ENCODE results near the gene HDAC4.

Gene HDAC4

GRCh38 chr2:239396881-239397681, 3.7 kb downstream of the HDAC4 start:
- ATAC-seq: no peak

DNA sequence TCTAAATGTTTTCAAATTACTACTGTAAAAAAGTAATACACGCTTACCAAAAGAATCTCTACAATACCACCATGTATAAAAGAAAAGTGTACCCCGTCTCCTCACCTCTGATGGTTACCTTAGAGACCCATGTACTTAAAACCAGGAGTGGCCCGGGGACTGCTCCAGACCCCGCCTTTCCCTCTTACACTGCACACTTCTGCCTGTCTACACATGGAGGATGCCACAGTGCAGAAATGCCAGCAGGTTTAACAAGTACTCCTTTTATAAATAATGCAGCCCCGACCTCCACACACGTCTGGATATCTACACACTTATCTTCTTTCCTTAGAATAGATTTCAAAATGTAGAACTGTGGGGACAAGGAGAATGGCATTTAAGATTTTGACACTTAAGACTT, 5.3 kb downstream of the HDAC4 start:
- ATAC-seq: no peak

DNA sequence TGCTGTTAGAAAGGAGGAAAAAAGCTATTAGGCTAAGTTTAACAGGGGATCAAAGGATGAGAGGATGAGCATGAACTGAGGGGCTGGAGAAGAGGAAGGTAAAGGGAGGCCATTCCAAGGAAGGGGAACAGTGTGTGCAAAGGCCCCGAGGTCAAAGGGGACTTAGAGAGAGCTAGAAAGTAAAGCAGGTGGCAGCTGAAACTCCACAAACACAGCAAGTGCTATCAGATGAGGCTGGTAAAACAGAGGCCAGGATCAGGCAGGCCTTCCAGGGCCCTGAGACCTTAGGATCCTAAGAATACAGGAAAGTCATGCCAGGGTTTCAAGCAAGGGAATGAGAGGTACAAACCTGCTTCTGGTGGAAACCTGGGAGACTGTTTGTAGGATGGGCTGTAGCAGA, 5.8 kb downstream of the HDAC4 start:
- ATAC-seq: no peak

- no peak for ATAC-seq
Measured at GRCh38 chr2:239394346-239394945, 6.4 kb downstream of the HDAC4 start.

DNA sequence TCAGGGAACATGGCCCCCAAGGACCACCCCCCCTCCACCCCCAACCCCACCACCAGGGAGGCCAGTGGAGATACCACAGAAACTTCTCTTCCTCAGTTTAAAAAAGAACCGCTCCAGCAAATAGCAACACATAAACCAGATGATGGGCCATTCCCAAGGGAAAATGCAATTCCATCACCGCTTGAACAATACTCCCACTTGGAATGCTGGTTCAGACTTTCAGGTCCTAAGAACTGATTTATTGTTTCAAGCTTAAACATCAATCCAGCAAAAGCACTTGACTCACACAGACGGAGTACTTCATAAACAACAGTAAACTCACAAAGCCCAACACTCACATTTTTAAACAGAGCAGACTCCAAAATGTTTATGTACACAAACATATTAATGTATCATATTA, 6.9 kb downstream of the HDAC4 start:
- ATAC-seq: no peak

DNA sequence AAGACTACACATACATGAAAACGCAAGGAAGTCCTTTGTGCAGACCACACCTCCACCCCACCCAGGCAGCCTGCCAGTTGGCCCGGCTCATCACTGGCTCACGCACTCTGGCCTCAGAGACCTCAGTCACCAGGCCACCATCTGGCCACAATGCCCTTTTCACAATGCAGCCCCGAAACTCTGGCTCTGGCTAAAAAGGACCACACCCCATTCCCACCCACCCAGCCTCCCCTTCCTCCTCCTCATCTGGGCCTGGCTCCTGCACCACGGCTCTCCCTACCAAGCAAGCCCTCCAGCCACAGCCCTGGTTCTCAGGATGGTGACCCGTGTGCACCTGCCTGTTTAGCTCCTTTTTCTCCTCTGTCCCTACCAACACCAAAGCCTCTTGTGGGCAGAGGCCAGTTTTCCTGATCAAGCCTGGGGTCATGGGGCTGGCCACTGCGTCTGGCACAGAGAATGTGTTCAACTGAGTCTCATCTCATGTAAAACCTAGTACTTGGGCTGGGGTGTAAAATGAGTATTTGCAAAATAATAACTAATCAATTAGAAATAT, 7.4 kb downstream of the HDAC4 start:
- ATAC-seq: no peak

GRCh38 chr2:239392688-239393387, 8.0 kb downstream of the HDAC4 start:
- no peak for ATAC-seq

DNA sequence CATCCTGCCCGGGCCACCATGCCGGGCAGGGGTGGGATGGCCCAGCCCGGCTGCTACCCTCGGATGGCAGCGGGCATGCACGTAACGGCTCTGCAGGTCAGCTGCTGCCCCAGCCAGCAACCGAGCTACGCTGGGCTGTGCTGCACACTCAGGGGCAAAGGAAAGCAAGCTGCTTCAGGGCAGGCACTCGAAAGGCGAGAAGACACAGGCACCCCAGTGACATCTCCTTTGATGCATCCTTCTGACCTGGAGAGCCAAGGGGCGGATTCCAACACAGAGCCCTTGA, 8.8 kb downstream of the HDAC4 start:
- no peak for ATAC-seq

DNA sequence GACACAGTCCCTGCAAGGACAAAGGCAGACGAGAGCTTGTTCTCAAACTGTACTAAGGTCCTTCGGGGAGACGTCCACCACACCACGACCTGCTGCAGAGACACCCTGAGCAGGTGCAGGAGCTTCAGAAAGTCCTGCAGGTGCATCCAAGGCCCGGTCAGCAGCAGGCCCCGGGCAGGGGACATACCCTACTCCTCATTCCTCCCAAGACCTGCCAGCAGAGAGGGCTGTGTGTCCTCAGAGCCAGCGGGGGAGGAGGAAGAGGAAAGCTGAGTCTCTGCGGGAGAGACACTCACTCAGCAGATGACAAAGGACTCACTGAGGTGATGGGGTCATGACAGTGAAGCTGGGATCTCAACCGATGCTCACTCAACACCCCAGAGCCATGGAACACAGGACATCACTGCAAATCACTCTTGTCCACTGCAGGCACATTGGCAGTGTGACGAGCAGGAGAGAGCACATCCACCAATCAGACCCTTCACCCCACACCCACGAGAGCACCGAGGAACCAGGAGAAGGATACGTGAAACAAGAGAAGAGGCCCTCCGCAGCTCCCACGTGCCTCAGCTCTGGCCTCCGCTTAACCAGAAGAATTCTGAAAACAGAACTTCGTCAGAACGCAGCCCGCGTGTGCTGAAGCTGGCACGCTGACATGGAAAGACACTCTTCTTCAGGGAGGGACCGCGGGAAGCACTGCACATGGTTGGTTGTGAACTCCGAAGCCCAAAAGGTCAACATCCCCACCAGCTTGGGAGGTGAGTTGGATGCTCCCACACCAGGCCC, 9.3 kb downstream of the HDAC4 start:
- no peak for ATAC-seq

DNA sequence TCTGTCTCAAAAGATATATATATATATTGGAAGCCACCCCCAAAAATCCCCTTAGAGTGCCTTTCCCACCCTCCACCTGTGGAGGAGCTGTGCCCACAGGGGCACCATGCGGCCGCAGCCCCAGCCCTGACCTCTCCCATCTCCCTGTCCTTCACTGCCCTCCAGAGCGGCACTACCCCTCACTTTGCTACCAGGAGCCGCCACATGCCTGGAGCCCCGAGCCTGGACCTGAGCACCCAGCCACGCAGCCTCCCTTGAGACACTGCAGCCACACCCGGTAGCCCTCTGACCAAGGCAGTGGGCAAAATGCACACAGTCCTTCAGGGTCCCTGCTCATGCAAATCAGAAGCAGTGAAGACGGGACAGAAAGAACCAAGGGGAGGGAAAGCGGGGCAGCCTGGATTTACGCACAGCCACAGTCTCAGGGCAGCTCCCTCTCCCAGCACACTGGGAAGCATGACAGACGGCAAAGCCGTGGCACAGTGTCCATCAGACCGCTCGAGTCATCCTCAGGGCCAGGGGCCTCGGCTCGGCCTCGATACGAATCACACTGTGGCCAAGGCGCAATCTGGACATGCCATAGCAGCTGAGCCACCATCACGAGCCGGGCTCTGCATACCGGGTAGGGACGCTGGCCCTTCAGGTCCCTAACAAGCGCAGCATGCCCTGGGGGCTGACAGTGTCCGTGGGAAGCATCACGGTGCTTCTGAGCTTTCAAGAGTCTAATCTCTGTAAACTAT, 10.1 kb downstream of the HDAC4 start:
- no peak for ATAC-seq

GRCh38 chr2:239389414-239390329, 11.1 kb downstream of the HDAC4 start:
- no peak for ATAC-seq

- ATAC-seq: no peak
Measured at GRCh38 chr2:239388236-239389151, 12.3 kb downstream of the HDAC4 start.

DNA sequence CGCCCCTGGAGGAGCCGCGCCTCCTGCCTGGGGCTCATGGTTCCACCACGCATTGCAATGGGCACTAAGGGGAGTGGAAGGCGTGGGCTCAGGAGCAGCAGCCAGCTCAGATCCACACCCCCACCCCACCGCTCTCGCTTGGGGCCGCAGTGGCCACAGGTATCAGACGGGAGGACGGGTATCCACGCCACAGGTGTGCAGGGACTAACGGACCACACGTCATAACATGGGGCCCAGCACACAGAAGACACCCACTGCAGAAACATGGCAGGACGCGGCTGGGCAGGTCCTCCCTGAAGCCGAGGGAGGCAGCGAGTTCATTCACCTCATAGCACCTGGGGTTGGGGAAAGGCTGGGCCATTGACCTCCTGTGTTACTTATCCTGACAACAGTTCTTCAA, 13.0 kb downstream of the HDAC4 start:
- ATAC-seq: no peak

GRCh38 chr2:239386872-239387445, 13.9 kb downstream of the HDAC4 start:
- no peak for ATAC-seq

GRCh38 chr2:239386001-239386670, 14.7 kb downstream of the HDAC4 start:
- no peak for ATAC-seq

GRCh38 chr2:239385096-239386000, 15.5 kb downstream of the HDAC4 start:
- no peak for ATAC-seq

DNA sequence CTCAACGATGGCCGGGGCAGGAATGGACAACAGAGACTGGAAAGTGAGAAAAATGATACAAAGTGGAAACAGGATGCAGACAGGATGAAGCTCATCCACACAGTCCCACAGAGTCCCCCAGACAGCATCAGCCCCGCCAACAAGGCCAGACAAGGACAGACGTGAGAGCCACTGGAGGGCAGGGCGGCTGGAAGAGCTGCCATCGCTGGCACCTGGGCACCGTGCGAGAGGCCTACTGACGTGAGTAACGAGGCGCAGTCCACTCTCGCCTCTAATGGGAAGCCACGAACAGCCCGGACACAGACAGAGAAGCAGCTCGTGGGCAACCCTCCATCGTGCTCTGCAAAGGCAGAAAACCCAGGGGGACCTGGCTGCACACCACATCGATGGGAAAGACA, 17.1 kb downstream of the HDAC4 start:
- ATAC-seq: no peak

Data from activated CD4-positive, CD25-positive, alpha-beta regulatory T cell treated with anti-CD3 and anti-CD28 coated beads, Interleukin-2, amount 50 U/mL, for 24 hours (primary cell).